Fibroblast of skin of abdomen (primary cell): ENCODE measurements around the gene TEFM.
"Not testable (repeated sequence)": the region's sequence is repeated elsewhere in the genome, so short reads cannot be mapped to it uniquely, and the experiment has no call there.

Source experiments
- DNase-seq: peaks from one replicate; pipeline ENCODE4 v3.0.0-alpha.2; 2013

TEFM gene

GRCh38 chr17:30920683-30921543 lies 14.9 kb upstream of the TEFM start:
- DNase-seq: no peak

GRCh38 chr17:30920282-30920681 lies 14.2 kb upstream of the TEFM start:
- no peak for DNase-seq

- no peak for DNase-seq
These were observed 11.0 kb upstream of the TEFM start for GRCh38 chr17:30917050-30917449.

GRCh38 chr17:30915833-30916611 lies 10.0 kb upstream of the TEFM start:
- no peak for DNase-seq

- no peak for DNase-seq
These were observed 7.9 kb upstream of the TEFM start for GRCh38 chr17:30913955-30914354.

GRCh38 chr17:30910151-30910550 lies 4.1 kb upstream of the TEFM start:
- not testable (repeated sequence) for DNase-seq

- DNase-seq: no peak
These were observed 2.8 kb upstream of the TEFM start for GRCh38 chr17:30908717-30909420.

- DNase-seq: no peak
These were observed 317 bp downstream of the TEFM start for GRCh38 chr17:30905742-30906100.

- no peak for DNase-seq
These were observed 8.7 kb downstream of the TEFM start for GRCh38 chr17:30897311-30897710.

GRCh38 chr17:30894236-30894635 lies 11.8 kb downstream of the TEFM start:
- no peak for DNase-seq

- no peak for DNase-seq
These were observed 19.9 kb downstream of the TEFM start for GRCh38 chr17:30886187-30886586.

- DNase-seq: no peak
These were observed 37.0 kb downstream of the TEFM start for GRCh38 chr17:30869005-30869404.

GRCh38 chr17:30864636-30865035 lies 41.4 kb downstream of the TEFM start:
- no peak for DNase-seq

- peak; percentile 1 for DNase-seq
These were observed 47.3 kb downstream of the TEFM start for GRCh38 chr17:30858556-30859250.

- no peak for DNase-seq
These were observed 51.9 kb downstream of the TEFM start for GRCh38 chr17:30854146-30854545.
